DMS79 treated with DMSO at 0.1 percent for 48 hours (cell line): ENCODE measurements around the gene MMP17.
A peak's percentile ranks its signal among the peaks of the same experiment; 100 is the strongest.

Source experiments
- DNase-seq: peaks from one replicate; lab custom pipeline; 2025; lab: John Stamatoyannopoulos, UW

The MMP17 gene

DNA sequence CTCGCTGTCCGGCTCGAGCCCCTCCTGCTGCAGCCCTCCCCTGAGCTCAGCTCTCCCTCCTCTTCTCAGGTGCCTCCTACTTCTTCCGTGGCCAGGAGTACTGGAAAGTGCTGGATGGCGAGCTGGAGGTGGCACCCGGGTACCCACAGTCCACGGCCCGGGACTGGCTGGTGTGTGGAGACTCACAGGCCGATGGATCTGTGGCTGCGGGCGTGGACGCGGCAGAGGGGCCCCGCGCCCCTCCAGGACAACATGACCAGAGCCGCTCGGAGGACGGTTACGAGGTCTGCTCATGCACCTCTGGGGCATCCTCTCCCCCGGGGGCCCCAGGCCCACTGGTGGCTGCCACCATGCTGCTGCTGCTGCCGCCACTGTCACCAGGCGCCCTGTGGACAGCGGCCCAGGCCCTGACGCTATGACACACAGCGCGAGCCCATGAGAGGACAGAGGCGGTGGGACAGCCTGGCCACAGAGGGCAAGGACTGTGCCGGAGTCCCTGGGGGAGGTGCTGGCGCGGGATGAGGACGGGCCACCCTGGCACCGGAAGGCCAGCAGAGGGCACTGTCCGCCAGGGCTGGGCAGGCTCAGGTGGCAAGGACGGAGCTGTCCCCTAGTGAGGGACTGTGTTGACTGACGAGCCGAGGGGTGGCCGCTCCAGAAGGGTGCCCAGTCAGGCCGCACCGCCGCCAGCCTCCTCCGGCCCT lies 22.8 kb downstream of the MMP17 start:
- no peak for DNase-seq

DNA sequence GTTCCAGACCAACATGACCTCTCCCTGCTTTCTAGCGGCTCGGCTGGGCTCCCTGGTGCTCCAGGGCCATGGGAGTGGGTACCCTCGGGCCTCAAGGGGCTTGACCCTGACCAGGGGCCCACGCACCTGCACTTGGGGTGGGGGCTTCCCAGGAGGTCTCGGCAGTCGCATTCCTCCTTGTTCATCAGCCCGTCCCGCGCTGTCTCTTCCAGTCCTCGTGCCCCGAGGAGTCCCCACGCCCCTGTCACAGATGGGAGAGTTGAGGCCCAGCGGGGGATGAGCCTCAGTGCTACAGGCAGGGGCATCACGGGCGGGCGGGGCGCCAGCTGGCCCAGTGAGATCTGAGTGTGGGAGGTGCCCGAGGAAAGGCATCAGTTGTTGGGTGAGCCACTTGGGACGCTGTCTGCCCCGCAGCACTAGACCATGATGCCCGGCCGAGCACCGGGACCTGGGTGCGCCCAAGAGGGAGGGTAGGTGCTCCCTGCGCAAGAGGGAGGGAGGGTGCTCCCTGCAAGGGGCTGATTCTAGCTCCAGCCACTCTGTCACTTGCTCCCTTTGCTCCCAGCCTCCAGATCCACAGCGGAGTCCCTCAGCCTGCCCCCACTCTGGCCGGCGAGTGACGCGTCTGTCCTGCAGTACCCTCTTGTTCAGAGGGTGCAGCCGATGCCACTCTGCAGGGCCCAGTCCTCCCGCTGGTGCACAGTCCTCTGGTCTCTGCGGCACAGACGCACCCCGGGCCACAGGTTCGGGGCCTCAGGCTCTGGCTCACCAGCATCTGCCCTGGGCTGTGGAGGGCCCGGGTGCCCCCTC lies 23.8 kb downstream of the MMP17 start:
- no peak for DNase-seq

DNA sequence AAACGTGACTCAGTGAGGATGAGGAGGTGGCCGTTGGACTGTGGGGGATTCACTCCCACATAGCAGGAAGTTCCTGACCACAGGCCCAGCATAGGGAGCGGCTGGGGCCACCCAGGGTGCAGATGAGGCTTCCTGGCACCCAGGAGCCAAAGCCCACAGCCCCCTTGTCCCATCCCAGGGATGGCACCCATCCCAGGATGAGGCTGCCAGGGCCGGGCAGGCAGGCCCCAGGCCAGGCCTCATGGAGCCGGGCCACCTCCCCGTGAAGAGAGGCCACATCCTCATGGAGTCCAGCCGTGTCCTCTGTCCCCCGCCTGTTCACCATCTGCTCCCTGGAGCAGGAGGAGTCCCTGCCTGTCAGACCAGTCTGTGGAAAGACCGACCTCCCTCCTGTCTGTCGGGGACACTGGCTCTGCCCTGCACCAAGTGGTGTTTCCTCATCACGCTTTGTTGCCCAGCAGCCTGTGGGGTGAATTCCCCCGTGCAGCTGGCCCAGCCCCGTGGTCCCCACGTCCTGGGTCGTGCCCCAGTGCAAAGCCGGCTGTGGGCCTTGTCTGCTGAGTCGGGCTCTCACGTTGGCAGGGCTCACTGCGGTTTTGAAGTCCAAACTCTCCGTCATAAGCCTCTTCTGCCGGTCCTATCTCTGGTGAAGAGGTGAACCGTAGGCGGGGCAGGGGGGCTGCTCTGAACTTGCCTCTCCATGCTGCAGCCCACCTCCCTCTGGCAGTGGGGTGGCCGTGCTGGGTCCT lies 24.5 kb downstream of the MMP17 start:
- no peak for DNase-seq

GRCh38 chr12:131853832-131854797 lies 25.9 kb downstream of the MMP17 start:
- no peak for DNase-seq

DNA sequence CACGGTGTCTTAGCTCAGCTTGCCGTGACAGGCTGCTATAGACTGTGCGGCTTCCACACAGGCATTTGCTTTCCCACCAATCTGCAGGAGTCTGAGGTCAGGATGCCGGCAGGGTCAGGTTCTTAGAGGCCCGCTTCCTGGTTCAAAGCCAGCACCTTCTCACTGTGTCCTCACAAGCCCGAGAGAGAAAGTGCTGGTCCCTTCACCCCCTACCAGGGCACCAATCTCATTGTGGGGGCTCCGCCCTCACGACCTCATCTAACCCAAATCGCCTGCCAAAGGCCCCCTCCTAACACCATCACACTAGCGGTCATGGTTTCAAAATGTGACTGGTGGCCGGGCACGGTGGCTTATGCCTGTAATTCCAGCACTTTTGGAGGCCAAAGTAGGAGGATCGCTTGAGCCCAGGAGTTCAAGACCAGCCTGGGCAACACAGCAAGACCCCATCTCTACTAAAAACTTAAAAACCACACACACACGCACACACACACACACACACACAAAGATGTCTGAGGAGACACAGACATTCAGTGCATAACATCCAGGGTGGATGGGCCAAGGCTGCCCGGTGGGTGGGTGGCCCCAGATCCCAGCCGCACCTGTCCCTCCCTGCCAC lies 26.8 kb downstream of the MMP17 start:
- no peak for DNase-seq

- DNase-seq = no peak
These were observed 27.4 kb downstream of the MMP17 start for GRCh38 chr12:131855521-131856142.

DNA sequence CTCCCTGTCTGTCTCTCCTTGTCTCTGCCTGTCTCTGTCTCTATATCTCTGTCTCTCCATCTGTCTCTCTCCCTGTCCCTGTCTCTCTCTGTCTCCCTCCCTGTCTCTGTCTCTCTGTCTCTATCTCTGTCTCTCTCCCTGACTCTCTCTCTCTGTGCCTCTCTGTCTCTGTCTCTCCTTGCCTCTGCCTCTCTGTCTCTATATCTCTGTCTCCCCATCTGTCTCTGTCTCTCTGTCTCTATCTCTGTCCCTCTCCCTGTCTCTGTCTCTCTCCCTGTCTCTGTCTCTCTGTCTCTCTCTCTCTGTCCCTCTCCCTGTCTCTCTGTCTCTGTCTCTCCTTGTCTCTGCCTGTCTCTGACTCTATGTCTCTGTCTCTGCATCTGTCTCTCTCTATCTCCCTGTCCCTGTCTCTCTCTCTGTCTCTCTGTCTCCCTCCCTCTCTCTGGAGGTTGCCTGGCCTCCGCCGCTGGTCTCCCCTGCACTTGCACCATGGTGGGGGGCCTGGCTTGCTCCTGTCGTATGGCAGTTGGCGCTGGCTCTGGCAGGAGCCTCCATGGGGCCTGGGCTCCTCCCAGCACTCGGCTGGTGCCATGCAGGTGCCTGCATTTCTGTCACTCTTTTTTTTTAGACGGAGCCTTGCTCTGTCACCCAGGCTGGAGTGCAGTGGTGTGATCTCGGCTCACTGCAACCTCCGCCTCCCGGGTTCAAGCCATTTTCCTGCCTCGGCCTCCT lies 28.3 kb downstream of the MMP17 start:
- no peak for DNase-seq

DNA sequence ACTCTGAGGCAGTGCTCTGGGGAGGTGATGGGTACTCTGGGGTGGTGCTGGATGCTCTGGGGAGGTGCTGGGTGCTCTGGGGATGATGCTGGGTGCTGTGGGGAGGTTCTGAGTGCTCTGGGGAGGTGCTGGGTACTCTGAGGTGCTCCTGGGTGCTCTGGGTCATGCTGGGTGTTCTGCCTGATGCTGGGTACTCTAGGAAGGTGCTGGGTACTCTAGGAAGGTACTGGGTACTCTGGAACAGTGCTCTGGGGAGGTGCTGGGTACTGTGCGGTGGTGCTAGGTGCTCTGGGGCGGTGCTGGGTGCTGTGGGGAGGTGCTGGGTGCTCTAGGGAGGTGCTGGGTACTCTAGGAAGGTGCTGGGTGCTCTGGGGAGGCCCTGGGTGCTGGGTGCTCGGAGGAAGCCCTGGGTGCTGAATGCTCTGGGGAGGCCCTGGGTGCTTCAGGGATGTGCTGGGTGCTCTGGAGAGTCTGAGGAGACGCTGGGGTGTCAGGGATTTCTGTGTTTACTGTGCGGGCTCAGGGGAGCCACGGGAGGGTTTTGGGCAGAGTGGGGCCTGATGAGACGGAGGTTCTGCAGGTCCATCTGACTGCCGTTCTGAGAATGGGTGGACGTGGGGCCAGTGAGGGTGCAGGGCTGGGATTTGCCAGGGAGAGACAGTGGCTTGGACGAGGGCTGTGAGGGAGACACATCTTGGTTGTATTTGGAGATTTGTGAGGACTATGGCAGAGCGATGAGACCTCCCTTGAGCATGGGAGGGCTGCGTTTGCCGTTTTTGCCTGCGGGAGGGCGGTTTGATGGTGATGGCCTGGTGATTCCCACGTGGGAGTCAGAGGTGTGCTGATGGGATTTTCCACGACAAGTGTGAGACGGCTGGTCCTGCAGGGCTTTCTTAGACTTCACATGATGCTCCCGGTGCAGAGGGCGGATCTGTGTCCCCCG lies 30.0 kb downstream of the MMP17 start:
- no peak for DNase-seq

- DNase-seq = peak; percentile 53
These were observed 32.5 kb downstream of the MMP17 start for GRCh38 chr12:131860472-131861260.

DNA sequence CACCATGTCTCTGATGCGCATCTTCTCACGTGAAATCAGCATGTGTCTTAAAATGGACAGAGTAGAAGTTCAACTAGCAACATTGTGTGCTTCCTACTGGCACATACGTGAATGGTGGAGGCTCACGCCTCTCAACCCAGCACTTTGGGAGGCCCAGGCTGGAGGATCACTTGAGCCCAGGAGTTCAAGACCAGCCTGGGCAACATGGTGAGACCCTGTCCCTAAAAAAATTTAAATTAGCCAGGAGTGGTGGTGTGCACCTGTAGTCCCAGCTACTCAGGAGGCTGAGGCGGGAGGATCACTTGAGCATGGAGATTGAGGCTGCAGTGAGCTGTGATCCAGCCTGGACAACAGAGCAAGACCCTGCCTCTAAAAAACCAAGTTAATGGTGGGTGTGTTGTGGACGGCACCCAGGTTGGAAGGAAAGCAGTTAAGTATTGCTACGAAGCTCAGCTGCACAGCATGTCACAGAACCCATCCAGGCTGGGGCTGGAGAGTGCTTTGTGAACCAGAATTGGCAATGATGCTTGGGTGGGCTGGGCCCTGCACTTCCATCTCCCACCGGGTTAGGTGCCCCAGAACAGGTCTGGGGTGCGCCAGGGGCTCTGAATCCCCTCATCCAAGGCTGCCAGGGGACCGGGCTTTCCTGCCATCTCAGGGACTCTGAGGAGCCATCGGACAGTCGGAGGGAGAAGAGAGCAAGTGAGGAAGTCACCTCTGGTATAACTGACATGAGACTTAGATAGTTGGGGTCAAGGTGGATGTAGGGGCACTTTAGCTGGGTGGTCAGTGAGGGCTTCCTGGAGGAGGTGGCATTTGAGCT lies 33.3 kb downstream of the MMP17 start:
- DNase-seq = no peak

- no peak for DNase-seq
These were observed 33.9 kb downstream of the MMP17 start for GRCh38 chr12:131862084-131862441.

DNA sequence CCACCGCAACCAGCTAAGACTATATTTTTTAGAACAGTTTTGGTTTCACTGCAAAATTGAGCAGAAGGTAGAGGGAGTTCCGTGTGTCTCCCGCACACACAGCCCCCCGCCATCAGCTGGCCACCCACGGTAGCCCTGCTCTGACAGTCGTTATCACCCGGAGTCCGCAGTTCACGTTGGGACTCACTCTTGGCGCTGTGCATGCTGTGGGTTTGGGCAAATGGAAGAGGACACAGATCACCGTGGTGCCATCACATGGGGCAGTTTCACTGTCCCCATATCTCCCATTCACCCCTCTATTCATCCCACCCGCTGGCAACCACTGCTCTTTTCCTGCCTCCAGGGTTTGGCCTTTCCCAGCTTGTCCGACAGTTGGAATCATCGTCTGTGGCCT lies 34.4 kb downstream of the MMP17 start:
- DNase-seq = no peak

DNA sequence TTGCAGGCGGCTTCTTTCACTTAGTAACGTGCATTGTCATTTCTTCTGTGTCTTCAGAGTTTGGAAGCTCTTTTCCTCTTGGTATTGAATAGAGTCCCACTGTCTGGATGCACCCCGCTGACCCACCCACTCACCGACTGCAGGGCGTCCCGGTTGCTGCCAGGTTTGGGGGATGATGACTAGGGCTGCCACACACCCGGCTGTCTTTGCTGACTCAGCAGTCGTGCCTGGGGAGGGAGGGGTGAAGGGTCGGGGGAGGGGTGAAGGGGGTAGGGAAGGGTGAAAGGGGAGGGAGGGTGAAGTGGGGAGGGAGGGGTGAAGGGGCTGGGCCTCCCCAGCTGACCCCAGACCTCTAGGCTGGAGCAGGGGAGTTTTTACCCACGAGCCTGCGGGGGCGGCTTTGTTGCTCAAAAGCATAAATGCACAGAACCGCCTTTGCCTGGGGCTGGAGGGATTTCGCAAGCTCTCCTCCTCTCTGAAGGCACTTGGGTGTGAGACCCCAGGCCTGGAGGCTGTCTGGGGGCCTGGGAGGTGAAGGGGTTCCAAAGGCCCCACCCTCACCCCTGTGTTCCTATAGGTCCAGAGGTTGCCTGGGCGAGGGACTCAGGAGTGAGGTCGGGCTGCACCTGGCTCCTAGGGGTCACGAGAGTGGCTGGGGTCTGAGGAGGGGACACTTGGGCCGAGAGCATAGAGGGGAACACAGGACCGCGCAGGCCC lies 35.0 kb downstream of the MMP17 start:
- DNase-seq = no peak

GRCh38 chr12:131863711-131864396 lies 35.7 kb downstream of the MMP17 start:
- DNase-seq = no peak

- DNase-seq = no peak
These were observed 36.3 kb downstream of the MMP17 start for GRCh38 chr12:131864469-131864868.
